Activated CD8-positive, alpha-beta memory T cell treated with anti-CD3 and anti-CD28 coated beads, Interleukin-2, amount 50 U/mL, for 24 hours (primary cell): ENCODE data around the gene OSBP2.

Experiments
- DNase-seq: peaks from one replicate; pipeline ENCODE4 v3.0.0-alpha.2; 2020; ENCODE audit errors: extremely low read depth

OSBP2 gene

GRCh38 chr22:30881361-30882183, 186.9 kb downstream of the OSBP2 start:
- DNase-seq: no peak

- DNase-seq: no peak
Observed at GRCh38 chr22:30882184-30882717, 187.6 kb downstream of the OSBP2 start.

- DNase-seq: no peak
Observed at GRCh38 chr22:30882974-30883533, 188.4 kb downstream of the OSBP2 start.

- DNase-seq: no peak
Observed at GRCh38 chr22:30883586-30884145, 189.0 kb downstream of the OSBP2 start.

- DNase-seq: no peak
Observed at GRCh38 chr22:30884211-30885000, 189.7 kb downstream of the OSBP2 start.

- no peak for DNase-seq
Observed at GRCh38 chr22:30885001-30885366, 190.3 kb downstream of the OSBP2 start.

- DNase-seq: no peak
Observed at GRCh38 chr22:30885591-30885990, 190.9 kb downstream of the OSBP2 start.

- no peak for DNase-seq
Observed at GRCh38 chr22:30887453-30887852, 192.8 kb downstream of the OSBP2 start.

GRCh38 chr22:30887861-30888260, 193.2 kb downstream of the OSBP2 start:
- DNase-seq: no peak

- no peak for DNase-seq
Observed at GRCh38 chr22:30889268-30889995, 194.8 kb downstream of the OSBP2 start.

GRCh38 chr22:30889996-30890480, 195.4 kb downstream of the OSBP2 start:
- DNase-seq: no peak

- no peak for DNase-seq
Observed at GRCh38 chr22:30890686-30891442, 196.2 kb downstream of the OSBP2 start.

GRCh38 chr22:30891443-30891755, 196.7 kb downstream of the OSBP2 start:
- no peak for DNase-seq

- no peak for DNase-seq
Observed at GRCh38 chr22:30891781-30892180, 197.1 kb downstream of the OSBP2 start.

GRCh38 chr22:30892286-30892685, 197.6 kb downstream of the OSBP2 start:
- DNase-seq: no peak

- DNase-seq: no peak
Observed at GRCh38 chr22:30892731-30893221, 198.1 kb downstream of the OSBP2 start.

- DNase-seq: no peak
Observed at GRCh38 chr22:30893434-30894370, 199.0 kb downstream of the OSBP2 start.

GRCh38 chr22:30894371-30894740, 199.7 kb downstream of the OSBP2 start:
- DNase-seq: no peak
